HepG2 (cell line): ENCODE data around the gene MYADML2. TPM values are rescaled to one million over a fixed set of nuclear protein-coding genes. Genes with fewer than 3 reads are reported as not detected.
A peak's percentile ranks its signal among the peaks of the same experiment; 100 is the strongest.

Experiments
- ATM ChIP-seq: fragments of 450-650 bp; IDR thresholded peaks from 2 replicates; pipeline ENCODE4 v1.7.1; 2017; ENCODE audit warnings: mild to moderate bottlenecking, borderline replicate concordance
- CBX2 ChIP-seq, 2 experiments: fragments of 200-600 bp in 1 of 2; sonication (generic); formaldehyde crosslinking in 1 of 2; IDR thresholded peaks; 2 replicates each; pipeline versions ENCODE4 v1.7.0 to v1.8.1; 2018 to 2022; ENCODE audit warnings: low read depth in 2 of 2, low read length in 1 of 2, mild to moderate bottlenecking in 1 of 2, missing genetic modification reagents in 1 of 2
- CC2D1A ChIP-seq: sonication (generic); formaldehyde crosslinking; IDR thresholded peaks from 2 replicates; pipeline ENCODE4 v1.8.1; 2023; ENCODE audit warnings: mild to moderate bottlenecking, missing genetic modification reagents
- CCAR2 ChIP-seq: fragments of 200-400 bp; formaldehyde crosslinking; optimal IDR thresholded peaks from 2 replicates; pipeline ENCODE3; 2018; ENCODE audit warnings: low read depth, mild to moderate bottlenecking, low read length, moderate library complexity
- ETV5 ChIP-seq: IDR thresholded peaks from 2 replicates; pipeline ENCODE4 v1.6.1; 2018; ENCODE audit warnings: missing biosample characterization, missing genetic modification reagents, inconsistent platforms, borderline replicate concordance
- JUND ChIP-seq: sonication (generic); formaldehyde crosslinking; IDR thresholded peaks from 2 replicates; pipeline ENCODE4 v1.8.0; 2022; ENCODE audit warnings: mild to moderate bottlenecking, missing genetic modification reagents
- NFYB ChIP-seq: sonication (generic); formaldehyde crosslinking; IDR thresholded peaks from 2 replicates; pipeline ENCODE4 v1.4.0; 2020; ENCODE audit warnings: missing genetic modification reagents
- REL ChIP-seq: sonication (generic); formaldehyde crosslinking; conservative IDR thresholded peaks from 2 replicates; pipeline ENCODE4 v1.8.0; 2022; ENCODE audit warnings: mild to moderate bottlenecking, missing genetic modification reagents, moderate library complexity
- SRSF9 ChIP-seq: fragments of 200-400 bp; formaldehyde crosslinking; IDR thresholded peaks from 2 replicates; pipeline ENCODE4 v1.6.1; 2018; ENCODE audit warnings: borderline replicate concordance, mild to moderate bottlenecking, low read depth, low read length; ENCODE audit not compliant: insufficient read depth, poor library complexity, severe bottlenecking
- TBX2 ChIP-seq: sonication (generic); formaldehyde crosslinking; IDR thresholded peaks from 2 replicates; pipeline ENCODE4 v1.5.0; 2020; ENCODE audit warnings: missing genetic modification reagents, mild to moderate bottlenecking, borderline replicate concordance
- ZNF121 ChIP-seq: sonication (generic); formaldehyde crosslinking; IDR thresholded peaks from 2 replicates; pipeline ENCODE4 v1.5.0; 2020; ENCODE audit warnings: mild to moderate bottlenecking, missing genetic modification reagents
- ZNF124 ChIP-seq: sonication (generic); formaldehyde crosslinking; IDR thresholded peaks from 2 replicates; pipeline ENCODE4 v1.4.0; 2020; ENCODE audit warnings: missing genetic modification reagents
- ZNF225 ChIP-seq: sonication (generic); formaldehyde crosslinking; IDR thresholded peaks from 2 replicates; pipeline ENCODE4 v1.4.0; 2020; ENCODE audit warnings: mild to moderate bottlenecking, missing genetic modification reagents
- ZNF251 ChIP-seq: sonication (generic); formaldehyde crosslinking; IDR thresholded peaks from 2 replicates; pipeline ENCODE4 v1.9.0; 2021; ENCODE audit warnings: mild to moderate bottlenecking, missing genetic modification reagents
- ZNF451 ChIP-seq: sonication (generic); formaldehyde crosslinking; IDR thresholded peaks from 2 replicates; pipeline ENCODE4 v1.5.0; 2020; ENCODE audit warnings: mild to moderate bottlenecking, missing genetic modification reagents
- ZNF598 ChIP-seq: sonication (generic); formaldehyde crosslinking; IDR thresholded peaks from 2 replicates; pipeline ENCODE4 v1.5.1; 2020; ENCODE audit warnings: mild to moderate bottlenecking, missing genetic modification reagents, borderline replicate concordance
- ZNF781 ChIP-seq: sonication (generic); formaldehyde crosslinking; IDR thresholded peaks from 2 replicates; pipeline ENCODE4 v1.5.1; 2020; ENCODE audit warnings: borderline replicate concordance, mild to moderate bottlenecking, missing genetic modification reagents; ENCODE audit errors: not compliant biosample characterization
- polyA plus RNA-seq, 8 experiments: library from polyadenylated mRNA; depleted of rRNA in 3 of 8; stranded (reverse) in 7 of 8; unstranded in 1 of 8; fragments of >200 nt; fragmentation: Illumina TruSeq in 4 of 8; extraction: Trizol in 4 of 8; gene quantifications; 2 replicates each; pipeline versions ENCODE4 v1.2.1 to v1.2.3, GENCODE V29; 2011 to 2016; ENCODE audit warnings: low read depth in 4 of 8, missing spikeins in 1 of 8, mixed read lengths in 1 of 8; ENCODE audit not compliant: insufficient read depth in 1 of 8
- total RNA-seq, 5 experiments: library from RNA; depleted of rRNA; stranded (reverse); fragments of >200 nt; fragmentation: Illumina TruSeq; extraction: Trizol; gene quantifications; 2 replicates each; pipeline ENCODE4 v1.2.3, GENCODE V29; 2016; ENCODE audit warnings: low read depth in 1 of 5
- TF ChIP-seq, protein P1 (sequence below): sonication (generic); formaldehyde crosslinking; IDR thresholded peaks from 2 replicates; pipeline ENCODE4 v1.4.0; 2020; ENCODE audit warnings: missing genetic modification reagents, borderline replicate concordance
- TF ChIP-seq, protein P2 (sequence below): sonication (generic); formaldehyde crosslinking; IDR thresholded peaks from 2 replicates; pipeline ENCODE4 v1.8.0; 2022; ENCODE audit warnings: mild to moderate bottlenecking, missing genetic modification reagents; ENCODE audit not compliant: insufficient replicate concordance
- TF ChIP-seq, protein P3 (sequence below): sonication (generic); formaldehyde crosslinking; IDR thresholded peaks from 2 replicates; pipeline ENCODE4 v1.9.0; 2022; ENCODE audit warnings: low read depth, missing genetic modification reagents
- TF ChIP-seq, protein P4 (sequence below): sonication (generic); formaldehyde crosslinking; conservative IDR thresholded peaks from 2 replicates; pipeline ENCODE4 v1.4.0; 2020; ENCODE audit warnings: missing genetic modification reagents
- TF ChIP-seq, protein P5 (sequence below): sonication (generic); formaldehyde crosslinking; IDR thresholded peaks from 2 replicates; pipeline ENCODE4 v1.5.0; 2020; ENCODE audit warnings: mild to moderate bottlenecking, missing genetic modification reagents, borderline replicate concordance

The MYADML2 gene
- total and polyA plus RNA-seq, 2 of the 13 experiments (the other 11 are each of a cell fraction or from before 2014, with no cell fraction given) = not detected

DNA sequence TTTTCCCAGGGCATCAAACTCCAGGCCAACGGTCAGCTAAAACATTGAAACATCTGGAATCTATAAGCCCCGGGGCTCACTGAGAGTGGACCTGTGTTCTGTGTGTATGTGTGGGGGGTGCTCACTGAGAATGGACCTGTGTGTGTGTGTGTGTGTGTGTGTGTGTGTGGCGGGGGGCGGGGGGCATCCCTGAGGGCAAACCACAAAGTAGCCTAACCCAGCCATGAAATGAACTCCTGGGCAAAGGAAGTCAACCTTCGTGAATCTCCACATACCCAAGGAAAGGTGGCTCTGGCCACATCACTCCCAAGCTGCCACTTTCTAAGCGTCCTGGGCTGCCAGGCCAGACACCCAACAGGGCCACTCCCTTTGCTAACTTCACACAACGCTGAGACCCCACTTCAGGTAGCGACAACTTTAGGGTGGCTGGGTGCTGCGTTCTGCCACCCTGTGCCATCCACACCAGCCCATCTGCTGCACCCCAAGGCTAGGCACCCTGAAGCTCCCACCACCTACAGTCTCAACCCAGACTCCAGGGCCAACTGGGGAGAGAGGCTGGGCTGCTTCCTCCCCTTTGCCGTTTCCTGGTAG is 21.1 kb downstream of the MYADML2 start (continued):
- TF ChIP-seq CC2D1A (CRISPR knock-in tag) (no peak), ZNF124 (CRISPR knock-in tag) (no peak), ZNF598 (CRISPR knock-in tag) (no peak), ZNF121 (CRISPR knock-in tag) (no peak), ETV5 (CRISPR knock-in tag) (no peak), CBX2 (IDR thresholded peaks at IDR 0.05; ENCODE audit: low read depth, low read length) (no peak), CBX2 (CRISPR knock-in tag; IDR thresholded peaks at IDR 0.05; ENCODE audit: low read depth) (no peak), ZNF251 (CRISPR knock-in tag) (no peak), CCAR2 (no peak), SRSF9 (no peak), NFYB (CRISPR knock-in tag) (no peak), ZNF781 (CRISPR knock-in tag) (no peak), ZNF225 (CRISPR knock-in tag) (no peak), REL (CRISPR knock-in tag) (no peak), TBX2 (CRISPR knock-in tag) (no peak), ATM (no peak), JUND (CRISPR knock-in tag) (peak; percentile 11; the same call in 1 of the 2 replicates), ZNF451 (CRISPR knock-in tag) (no peak)
- TF ChIP-seq, protein P1, sequence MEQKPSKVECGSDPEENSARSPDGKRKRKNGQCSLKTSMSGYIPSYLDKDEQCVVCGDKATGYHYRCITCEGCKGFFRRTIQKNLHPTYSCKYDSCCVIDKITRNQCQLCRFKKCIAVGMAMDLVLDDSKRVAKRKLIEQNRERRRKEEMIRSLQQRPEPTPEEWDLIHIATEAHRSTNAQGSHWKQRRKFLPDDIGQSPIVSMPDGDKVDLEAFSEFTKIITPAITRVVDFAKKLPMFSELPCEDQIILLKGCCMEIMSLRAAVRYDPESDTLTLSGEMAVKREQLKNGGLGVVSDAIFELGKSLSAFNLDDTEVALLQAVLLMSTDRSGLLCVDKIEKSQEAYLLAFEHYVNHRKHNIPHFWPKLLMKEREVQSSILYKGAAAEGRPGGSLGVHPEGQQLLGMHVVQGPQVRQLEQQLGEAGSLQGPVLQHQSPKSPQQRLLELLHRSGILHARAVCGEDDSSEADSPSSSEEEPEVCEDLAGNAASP (CRISPR knock-in tag) = no peak
- TF ChIP-seq, protein P2, sequence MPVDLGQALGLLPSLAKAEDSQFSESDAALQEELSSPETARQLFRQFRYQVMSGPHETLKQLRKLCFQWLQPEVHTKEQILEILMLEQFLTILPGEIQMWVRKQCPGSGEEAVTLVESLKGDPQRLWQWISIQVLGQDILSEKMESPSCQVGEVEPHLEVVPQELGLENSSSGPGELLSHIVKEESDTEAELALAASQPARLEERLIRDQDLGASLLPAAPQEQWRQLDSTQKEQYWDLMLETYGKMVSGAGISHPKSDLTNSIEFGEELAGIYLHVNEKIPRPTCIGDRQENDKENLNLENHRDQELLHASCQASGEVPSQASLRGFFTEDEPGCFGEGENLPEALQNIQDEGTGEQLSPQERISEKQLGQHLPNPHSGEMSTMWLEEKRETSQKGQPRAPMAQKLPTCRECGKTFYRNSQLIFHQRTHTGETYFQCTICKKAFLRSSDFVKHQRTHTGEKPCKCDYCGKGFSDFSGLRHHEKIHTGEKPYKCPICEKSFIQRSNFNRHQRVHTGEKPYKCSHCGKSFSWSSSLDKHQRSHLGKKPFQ (CRISPR knock-in tag) = no peak
- TF ChIP-seq, protein P3, sequence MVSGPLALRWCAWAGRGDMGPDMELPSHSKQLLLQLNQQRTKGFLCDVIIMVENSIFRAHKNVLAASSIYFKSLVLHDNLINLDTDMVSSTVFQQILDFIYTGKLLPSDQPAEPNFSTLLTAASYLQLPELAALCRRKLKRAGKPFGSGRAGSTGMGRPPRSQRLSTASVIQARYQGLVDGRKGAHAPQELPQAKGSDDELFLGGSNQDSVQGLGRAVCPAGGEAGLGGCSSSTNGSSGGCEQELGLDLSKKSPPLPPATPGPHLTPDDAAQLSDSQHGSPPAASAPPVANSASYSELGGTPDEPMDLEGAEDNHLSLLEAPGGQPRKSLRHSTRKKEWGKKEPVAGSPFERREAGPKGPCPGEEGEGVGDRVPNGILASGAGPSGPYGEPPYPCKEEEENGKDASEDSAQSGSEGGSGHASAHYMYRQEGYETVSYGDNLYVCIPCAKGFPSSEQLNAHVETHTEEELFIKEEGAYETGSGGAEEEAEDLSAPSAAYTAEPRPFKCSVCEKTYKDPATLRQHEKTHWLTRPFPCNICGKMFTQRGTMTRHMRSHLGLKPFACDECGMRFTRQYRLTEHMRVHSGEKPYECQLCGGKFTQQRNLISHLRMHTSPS (CRISPR knock-in tag) = peak; percentile 69; the same call in 1 of the 2 replicates
- TF ChIP-seq, protein P4, sequence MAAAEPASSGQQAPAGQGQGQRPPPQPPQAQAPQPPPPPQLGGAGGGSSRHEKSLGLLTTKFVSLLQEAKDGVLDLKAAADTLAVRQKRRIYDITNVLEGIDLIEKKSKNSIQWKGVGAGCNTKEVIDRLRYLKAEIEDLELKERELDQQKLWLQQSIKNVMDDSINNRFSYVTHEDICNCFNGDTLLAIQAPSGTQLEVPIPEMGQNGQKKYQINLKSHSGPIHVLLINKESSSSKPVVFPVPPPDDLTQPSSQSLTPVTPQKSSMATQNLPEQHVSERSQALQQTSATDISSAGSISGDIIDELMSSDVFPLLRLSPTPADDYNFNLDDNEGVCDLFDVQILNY (CRISPR knock-in tag) = peak; percentile 74; the same call in 1 of the 2 replicates
- TF ChIP-seq, protein P5, sequence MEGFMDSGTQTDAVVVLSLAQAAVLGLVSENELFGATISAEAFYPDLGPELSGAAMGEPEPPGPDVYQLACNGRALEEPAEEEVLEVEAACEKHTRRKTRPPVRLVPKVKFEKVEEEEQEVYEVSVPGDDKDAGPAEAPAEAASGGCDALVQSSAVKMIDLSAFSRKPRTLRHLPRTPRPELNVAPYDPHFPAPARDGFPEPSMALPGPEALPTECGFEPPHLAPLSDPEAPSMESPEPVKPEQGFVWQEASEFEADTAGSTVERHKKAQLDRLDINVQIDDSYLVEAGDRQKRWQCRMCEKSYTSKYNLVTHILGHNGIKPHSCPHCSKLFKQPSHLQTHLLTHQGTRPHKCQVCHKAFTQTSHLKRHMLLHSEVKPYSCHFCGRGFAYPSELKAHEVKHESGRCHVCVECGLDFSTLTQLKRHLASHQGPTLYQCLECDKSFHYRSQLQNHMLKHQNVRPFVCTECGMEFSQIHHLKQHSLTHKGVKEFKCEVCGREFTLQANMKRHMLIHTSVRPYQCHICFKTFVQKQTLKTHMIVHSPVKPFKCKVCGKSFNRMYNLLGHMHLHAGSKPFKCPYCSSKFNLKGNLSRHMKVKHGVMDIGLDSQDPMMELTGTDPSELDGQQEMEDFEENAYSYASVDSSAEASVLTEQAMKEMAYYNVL (CRISPR knock-in tag) = no peak
